AG10803 (cell line): ENCODE results near the gene ASB18.
A peak's percentile ranks its signal among the peaks of the same experiment; 100 is the strongest.

Source experiments
- DNase-seq: peaks from one replicate; pipeline ENCODE4 v3.0.0; 2010; ENCODE audit warnings: low read depth
- H3K4me3 ChIP-seq: 2 replicates; pipeline ENCODE4 v1.5.1; 2011; ENCODE audit warnings: mild to moderate bottlenecking, low read length, control low read depth
- TF ChIP-seq, protein P1 (sequence below): conservative IDR thresholded peaks from 2 replicates; pipeline ENCODE4 v1.5.1; 2011; ENCODE audit warnings: mild to moderate bottlenecking, low read length, control low read depth, inconsistent platforms

The ASB18 gene

DNA sequence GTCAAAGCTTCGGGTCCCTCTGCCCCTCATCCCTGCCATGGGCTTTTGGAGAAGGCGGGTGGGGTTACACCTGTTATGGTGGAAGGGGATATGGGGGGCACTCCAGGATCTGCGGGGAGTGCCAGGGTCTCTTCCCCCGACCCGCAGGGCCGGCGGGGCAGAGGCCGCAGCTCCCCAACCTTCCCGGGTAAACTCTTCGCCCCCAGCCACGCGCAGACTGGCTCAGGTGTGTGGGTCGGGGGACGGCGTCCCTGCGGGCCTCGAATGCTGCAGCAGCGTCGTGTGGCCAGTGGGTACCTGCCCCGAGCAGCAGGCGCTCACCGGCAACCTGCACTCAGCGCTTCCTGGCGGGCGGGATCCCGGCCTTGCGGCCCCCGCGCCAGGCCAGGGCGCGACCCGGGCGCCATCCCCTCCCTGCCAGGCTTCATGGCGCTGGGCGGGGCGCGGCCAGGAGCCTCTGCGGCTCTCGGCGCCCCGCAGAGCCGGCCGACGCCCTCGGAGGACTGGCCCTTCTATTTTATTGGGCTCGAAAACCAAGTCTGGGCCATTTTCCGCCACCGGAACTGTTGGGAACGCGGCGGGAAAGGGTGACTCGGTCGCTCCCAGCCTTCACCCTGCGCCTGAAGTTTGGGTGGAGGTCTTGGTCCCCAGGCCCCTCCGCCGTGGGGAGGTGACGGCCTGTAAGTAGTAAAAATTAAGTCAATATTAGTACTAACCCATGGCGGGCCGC, 100.6 kb downstream of the ASB18 start:
- peak overlapping the region; percentile 48 for H3K4me3 ChIP-seq
- no peak for DNase-seq
- TF ChIP-seq, protein P1, sequence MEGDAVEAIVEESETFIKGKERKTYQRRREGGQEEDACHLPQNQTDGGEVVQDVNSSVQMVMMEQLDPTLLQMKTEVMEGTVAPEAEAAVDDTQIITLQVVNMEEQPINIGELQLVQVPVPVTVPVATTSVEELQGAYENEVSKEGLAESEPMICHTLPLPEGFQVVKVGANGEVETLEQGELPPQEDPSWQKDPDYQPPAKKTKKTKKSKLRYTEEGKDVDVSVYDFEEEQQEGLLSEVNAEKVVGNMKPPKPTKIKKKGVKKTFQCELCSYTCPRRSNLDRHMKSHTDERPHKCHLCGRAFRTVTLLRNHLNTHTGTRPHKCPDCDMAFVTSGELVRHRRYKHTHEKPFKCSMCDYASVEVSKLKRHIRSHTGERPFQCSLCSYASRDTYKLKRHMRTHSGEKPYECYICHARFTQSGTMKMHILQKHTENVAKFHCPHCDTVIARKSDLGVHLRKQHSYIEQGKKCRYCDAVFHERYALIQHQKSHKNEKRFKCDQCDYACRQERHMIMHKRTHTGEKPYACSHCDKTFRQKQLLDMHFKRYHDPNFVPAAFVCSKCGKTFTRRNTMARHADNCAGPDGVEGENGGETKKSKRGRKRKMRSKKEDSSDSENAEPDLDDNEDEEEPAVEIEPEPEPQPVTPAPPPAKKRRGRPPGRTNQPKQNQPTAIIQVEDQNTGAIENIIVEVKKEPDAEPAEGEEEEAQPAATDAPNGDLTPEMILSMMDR = no peak

DNA sequence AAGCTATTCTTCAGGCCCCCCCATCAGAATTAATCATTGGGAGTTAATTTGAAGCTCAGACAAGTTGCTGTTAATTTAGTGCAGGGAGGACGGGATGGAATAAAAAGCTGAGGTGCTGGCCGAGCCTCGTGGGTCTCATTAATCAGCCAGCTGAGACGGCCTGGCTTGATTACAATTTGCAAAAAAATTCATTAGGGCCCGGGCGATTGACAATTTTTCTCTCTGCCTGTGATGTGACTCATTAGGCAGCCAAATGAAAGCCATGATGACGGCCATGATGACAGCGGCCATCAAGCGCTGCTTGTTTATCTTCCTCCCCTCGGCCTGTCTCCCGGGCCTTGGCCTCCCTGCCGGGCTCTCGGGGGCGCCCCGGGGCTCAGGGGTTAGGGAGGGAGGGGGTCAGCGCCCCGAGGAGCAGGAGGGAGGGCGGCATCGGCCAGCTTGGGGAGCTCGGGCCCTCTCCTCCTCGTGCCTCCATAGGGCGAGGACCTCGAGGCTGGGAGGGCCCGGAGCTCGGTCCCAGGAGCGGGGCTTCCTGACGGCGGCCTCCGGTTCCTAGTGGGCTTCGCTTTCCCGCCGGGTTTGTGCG, 101.2 kb downstream of the ASB18 start:
- no peak overlapping the region for H3K4me3 ChIP-seq
- no peak for DNase-seq
- TF ChIP-seq, protein P1 = no peak

DNA sequence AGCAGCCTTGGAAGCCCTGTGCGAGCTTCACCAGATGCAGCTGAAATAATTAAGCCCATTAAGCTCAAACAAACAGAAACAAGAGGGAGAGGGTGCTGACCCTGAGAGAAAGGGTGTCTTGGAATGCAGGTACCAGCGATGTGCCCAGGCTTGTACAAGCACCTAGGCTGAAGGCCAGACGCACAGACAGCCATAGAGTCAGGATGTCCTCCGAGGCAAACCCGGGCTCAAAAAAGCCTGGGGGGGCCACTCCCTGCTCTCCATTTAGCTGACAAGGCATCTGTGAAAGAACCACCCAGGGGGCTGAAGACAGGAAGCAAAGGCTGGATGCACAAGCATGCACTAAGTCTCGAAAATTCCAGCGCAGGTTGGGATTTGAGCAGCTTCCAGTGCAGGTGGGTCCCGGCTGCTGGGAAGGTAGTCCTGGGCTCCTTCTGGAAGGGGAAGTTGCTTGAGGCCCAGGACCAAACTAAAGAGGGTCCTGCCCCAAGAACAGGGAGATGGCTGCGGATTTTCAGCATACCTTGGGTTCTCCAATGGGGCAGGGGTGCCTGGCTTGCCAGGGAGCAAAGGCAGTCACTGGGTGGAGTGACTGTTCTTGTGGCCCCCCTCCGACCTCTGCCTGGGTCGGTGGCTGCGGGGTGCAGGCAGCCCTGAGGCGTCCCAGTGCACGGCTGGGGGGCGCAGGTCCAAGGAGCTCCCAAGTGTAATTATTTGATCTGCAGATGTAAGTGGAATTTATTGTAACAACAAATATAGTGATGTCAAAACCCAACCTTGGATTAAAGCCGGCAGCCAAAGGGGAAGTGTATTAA, 102.0 kb downstream of the ASB18 start:
- TF ChIP-seq, protein P1 = no peak
- DNase-seq = no peak
- H3K4me3 ChIP-seq = no peak overlapping the region

DNA sequence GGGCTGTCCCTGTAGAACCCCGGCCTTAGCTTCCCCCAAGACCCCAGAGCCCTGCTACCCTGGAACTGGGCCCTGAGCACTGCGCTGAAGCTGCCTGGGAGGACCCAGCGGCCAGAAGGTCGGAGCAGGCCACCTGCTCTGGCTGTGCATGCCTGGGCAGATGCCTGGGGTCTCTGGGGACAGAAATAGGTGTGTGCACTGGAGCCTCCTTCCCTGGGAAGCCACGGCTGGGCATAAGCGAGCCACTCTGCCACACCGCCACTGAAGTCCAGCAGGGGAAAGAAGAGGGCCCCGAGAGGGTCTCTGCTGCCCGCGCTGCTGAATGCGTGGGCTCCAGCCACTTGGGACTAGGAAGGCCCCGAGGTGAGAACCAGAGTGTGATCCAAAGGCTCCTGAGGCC, 102.7 kb downstream of the ASB18 start:
- no peak for DNase-seq
- TF ChIP-seq, protein P1 = no peak
- no peak overlapping the region for H3K4me3 ChIP-seq

DNA sequence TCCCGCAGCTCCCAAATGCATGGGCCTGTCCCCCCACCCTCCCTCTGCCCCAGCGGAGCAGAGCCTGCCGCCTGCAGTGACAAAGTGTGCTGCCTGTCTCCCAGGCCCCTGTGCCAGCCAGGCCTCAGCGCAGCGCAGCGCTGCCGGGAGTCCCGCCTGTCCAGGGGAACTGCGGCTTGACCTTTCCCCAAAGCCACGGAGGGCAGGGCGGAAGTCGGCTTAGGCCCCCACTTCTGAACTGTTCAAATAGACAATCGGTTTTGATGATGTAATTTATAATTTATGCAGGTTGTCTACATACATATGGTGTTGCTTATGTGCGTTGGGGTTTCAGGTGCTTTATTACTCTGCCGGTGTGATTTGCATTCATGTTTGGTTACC, 103.1 kb downstream of the ASB18 start:
- H3K4me3 ChIP-seq = no peak overlapping the region
- no peak for DNase-seq
- TF ChIP-seq, protein P1 = no peak

DNA sequence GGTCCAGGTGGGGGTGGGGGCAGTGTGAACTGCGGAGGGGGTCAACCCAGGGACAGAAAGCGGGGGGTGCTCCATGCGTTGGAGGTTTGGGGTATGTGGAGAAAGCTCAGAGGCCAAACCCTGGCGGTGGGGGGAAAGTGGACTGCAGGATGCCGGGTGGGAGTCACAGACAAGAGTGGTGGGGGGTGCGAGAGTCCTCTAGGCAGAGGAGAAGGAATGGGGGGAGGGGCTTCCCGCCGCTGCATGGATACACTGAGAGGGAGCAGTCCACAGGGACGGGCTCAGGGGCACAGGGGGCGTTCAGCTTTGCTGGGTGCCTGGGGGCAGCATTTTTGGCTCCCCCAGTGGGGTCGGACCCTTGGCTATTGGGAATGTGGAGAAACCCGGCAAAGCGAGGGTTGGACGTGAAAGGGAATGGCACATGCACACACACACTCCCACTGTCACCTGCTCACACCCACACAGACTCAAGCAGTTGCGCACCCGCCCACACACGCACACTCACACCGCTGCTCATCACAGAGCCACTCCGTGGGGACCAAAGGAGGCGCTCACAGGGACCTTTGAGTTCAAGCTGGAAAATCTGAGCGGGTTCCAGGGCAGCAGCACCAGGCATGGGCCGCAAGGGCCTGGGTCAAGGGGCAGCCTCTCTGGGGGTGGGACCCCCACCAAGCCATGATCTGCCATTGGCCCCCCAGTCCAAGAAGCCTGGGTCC, 103.7 kb downstream of the ASB18 start:
- no peak overlapping the region for H3K4me3 ChIP-seq
- DNase-seq = no peak
- TF ChIP-seq, protein P1 = no peak
